SH-SY5Y (cell line): ENCODE measurements around the gene COLEC11.

ENCODE experiments used
- GATA2 ChIP-seq: IDR thresholded peaks from 2 replicates; pipeline ENCODE4 v1.6.1; 2011; ENCODE audit warnings: mild to moderate bottlenecking, low read depth, low read length
- GATA3 ChIP-seq: IDR thresholded peaks from 2 replicates; pipeline ENCODE4 v1.6.1; 2011; ENCODE audit warnings: low read depth, mild to moderate bottlenecking, low read length, moderate library complexity

COLEC11 gene

GRCh38 chr2:3644891-3645605 lies 50.1 kb downstream of the COLEC11 start:
- no peak for TF ChIP-seq GATA3

DNA sequence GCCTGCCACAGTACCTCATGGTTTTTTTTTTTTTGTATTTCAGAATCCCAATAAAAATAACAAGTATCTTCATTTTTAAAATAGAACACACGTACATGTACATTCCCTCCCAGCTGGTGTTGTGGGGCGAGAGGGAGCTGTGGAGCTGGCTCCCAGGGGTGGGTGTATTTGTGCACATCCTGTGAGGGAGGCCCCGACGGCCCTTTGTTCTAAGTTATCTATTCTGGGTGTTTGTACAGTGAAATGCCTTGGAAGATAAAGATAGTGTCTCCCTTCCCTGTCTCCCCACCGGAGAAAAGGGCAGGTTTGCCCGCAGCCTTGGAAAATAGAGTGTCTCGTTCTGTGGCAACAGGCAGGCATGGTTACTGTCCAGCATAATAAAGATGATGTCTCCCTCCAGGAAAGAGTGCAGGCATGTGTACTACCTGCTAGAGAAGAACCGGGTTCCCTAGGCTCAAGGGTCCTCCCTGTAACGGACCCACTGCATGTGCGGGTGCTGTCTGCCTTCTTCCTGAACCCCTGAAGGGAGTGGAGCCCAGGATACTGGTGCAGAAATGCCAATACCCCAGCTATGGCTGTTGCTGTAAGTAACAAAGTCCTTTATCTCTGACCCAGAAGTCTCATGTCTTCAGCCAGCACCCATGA lies 51.0 kb downstream of the COLEC11 start:
- TF ChIP-seq GATA3 (no peak), GATA2 (no peak)

GRCh38 chr2:3646446-3646845 lies 51.5 kb downstream of the COLEC11 start:
- TF ChIP-seq GATA3 = no peak
- TF ChIP-seq GATA2 = no peak

GRCh38 chr2:3647246-3647645 lies 52.3 kb downstream of the COLEC11 start:
- no peak for TF ChIP-seq GATA2
- TF ChIP-seq GATA3 = no peak

- TF ChIP-seq GATA2 (no peak), GATA3 (no peak)
Measured at GRCh38 chr2:3647831-3648651, 53.1 kb downstream of the COLEC11 start.

GRCh38 chr2:3648652-3649177 lies 53.8 kb downstream of the COLEC11 start:
- TF ChIP-seq GATA2 (no peak), GATA3 (no peak)

- no peak for TF ChIP-seq GATA3
- no peak for TF ChIP-seq GATA2
Measured at GRCh38 chr2:3649581-3649980, 54.7 kb downstream of the COLEC11 start.

- no peak for TF ChIP-seq GATA3
- TF ChIP-seq GATA2 = no peak
Measured at GRCh38 chr2:3650140-3650920, 55.4 kb downstream of the COLEC11 start.

DNA sequence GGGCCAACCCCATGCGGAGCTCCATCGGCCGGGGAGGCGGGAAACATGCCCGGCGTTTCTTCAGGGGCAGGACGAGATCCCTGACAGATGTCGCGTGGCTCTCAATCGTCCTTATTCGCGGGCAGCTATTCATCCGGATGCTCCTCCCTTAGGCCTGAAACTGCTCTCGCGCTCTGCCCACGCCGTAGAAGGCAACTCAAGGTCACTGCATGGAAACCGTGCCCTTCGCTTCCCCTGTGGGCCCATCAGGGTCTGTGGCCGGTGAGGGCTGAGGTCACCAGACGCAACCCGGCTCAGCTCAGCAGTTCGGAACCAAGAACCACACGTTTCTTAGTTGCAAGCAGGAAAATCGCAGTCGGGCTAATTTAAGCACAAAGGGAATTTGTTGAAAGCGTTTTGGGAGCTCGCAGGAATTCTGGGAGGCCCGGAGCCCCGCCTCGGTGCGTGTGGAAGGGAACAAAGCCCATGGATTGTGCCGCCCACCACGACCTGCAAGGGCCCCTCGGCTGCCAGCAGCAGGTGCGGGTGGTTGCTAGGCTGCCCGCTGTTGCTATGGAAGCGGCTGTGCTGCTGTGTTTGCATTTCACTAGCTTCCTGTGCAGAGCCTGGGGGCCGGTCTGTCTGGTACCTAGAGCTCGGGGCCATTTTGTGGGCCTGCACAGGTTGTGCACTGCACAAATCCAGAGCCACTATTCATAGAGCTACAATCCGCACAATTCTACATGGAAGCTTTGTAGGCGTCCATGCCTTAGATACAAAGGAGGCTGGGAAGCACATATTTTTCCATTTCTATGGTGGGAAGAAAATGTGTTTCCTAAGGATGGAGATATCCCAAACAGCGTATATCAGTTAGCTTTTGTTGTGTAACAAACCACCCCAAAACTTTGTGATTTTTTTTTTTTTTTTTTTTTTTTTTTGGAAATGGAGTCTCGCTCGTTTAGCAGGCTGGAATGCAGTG lies 57.1 kb downstream of the COLEC11 start:
- TF ChIP-seq GATA3 (no peak), GATA2 (no peak)

GRCh38 chr2:3652896-3653625 lies 58.1 kb downstream of the COLEC11 start:
- no peak for TF ChIP-seq GATA2
- no peak for TF ChIP-seq GATA3

GRCh38 chr2:3654011-3654410 lies 59.1 kb downstream of the COLEC11 start:
- TF ChIP-seq GATA3 (no peak), GATA2 (no peak)
